Spinal cord (tissue), 10 donors: ENCODE results near the gene SARS2. TPM values are rescaled to one million over a fixed set of nuclear protein-coding genes. Genes with fewer than 3 reads are reported as not detected.
"Not testable (repeated sequence)": the region's sequence is repeated elsewhere in the genome, so short reads cannot be mapped to it uniquely, and the experiment has no call there.

Experiments used
- DNase-seq, 6 donors: peaks; one replicate each; pipeline versions ENCODE4 v3.0.0 to v3.0.0-alpha.2; 2013 to 2015; ENCODE audit warnings: low spot score in 6 of 6, low read depth in 4 of 6
- H3K27ac ChIP-seq: one replicate; pipeline ENCODE4 v1.5.1; 2013; ENCODE audit warnings: low read depth, low read length, control low read depth
- H3K27me3 ChIP-seq: one replicate; pipeline ENCODE4 v1.6.1; 2013; ENCODE audit warnings: low read length; ENCODE audit not compliant: control insufficient read depth, insufficient read depth
- H3K36me3 ChIP-seq: one replicate; pipeline ENCODE4 v1.6.1; 2013; ENCODE audit warnings: low read length; ENCODE audit not compliant: control insufficient read depth, insufficient read depth
- H3K4me1 ChIP-seq: one replicate; pipeline ENCODE4 v1.6.1; 2013; ENCODE audit warnings: low read length; ENCODE audit not compliant: control insufficient read depth, insufficient read depth
- H3K4me3 ChIP-seq: one replicate; pipeline ENCODE4 v1.5.1; 2013; ENCODE audit warnings: low read depth, low read length, control low read depth
- H3K9me3 ChIP-seq: one replicate; pipeline ENCODE4 v1.6.1; 2013; ENCODE audit warnings: low read length; ENCODE audit not compliant: control insufficient read depth, insufficient read depth
- WGBS: methylation state at CpG from one replicate; pipeline ENCODE4 v1.1.5; 2013; ENCODE audit warnings: missing lambda C conversion rate; ENCODE audit not compliant: insufficient coverage; 5-methylcytosine and 5-hydroxymethylcytosine counted together
- polyA plus RNA-seq, 2 donors: library from polyadenylated mRNA; unstranded; fragments of 120-200 nt; gene quantifications; one replicate each; pipeline ENCODE4 v1.2.1, GENCODE V29; 2013; ENCODE audit not compliant: insufficient read length in 2 of 2
- total RNA-seq, 2 donors: library from RNA; depleted of rRNA in 1 of 2; stranded (reverse); fragments of 120-200 nt in 1 of 2; fragments of >200 nt in 1 of 2; gene quantifications; one replicate each; pipeline versions ENCODE4 v1.2.3 to v1.2.4, GENCODE V29; 2013 to 2014
- donor health status: healthy.

The SARS2 gene
- total and polyA plus RNA-seq, 4 donors = 8.1 to 47.7 (median 26.9) TPM

DNA sequence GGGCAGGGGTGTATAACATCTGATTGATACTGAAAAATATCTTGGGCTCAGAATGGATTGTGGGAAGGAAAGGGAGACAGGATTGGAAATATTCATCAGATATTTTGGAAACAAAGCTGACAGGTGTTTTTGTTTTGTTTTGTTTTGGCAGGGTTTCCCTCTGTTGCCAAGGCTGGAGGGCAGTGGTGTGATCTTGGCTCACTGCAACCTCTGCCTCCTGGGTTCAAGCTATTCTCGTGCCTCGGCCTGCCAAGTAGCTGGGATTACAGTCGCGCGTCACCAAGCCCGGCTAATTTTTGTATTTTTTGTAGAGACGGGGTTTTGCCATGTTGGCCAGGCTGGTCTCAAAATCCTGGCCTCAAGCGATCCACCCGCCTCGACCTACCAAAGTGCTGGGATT, 57.2 kb downstream of the SARS2 start:
- H3K27ac ChIP-seq = not testable (repeated sequence)

DNA sequence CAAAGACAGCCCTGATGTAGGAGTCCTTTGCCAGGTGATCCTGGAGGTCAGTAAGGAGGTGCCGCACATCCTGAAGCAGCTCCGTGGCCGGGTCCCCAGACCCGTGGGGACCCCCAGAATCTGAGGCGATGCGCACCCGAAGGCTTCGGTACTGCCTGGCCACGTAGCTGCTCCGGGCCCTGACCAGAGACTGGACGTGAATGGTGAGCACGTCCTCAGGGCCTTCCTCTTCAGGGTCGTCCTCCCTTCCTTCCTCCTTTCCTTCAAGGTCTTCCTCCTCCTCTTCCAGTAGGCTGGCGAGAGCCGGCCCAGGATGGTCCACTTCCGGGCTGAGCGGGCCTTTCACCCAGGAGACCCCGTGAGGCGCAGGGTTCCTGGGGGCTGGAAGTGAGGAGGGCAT, 60.0 kb downstream of the SARS2 start:
- Histone ChIP-seq H3K27ac (no peak overlapping the region), H3K27me3 (no peaks in the 10 kb centered on the region), H3K9me3 (no peaks in the 10 kb centered on the region), H3K4me3 (no peak overlapping the region), H3K36me3 (peaks cover 9% of the 10 kb centered on the region), H3K4me1 (peaks cover 17% of the 10 kb centered on the region)
- 89% methylated on average over 14 of the region's 19 CpGs for WGBS
- no peak for DNase-seq

More for the DNA sequence above, 57.2 kb downstream of the SARS2 start:
- not testable (repeated sequence) for H3K27me3 ChIP-seq, DNase-seq, H3K9me3 ChIP-seq, H3K4me3 ChIP-seq
- 93% methylated on average over 10 of the region's 10 CpGs for WGBS
- H3K36me3 ChIP-seq = peaks cover 22% of the 10 kb centered on the region
- H3K4me1 ChIP-seq = peaks cover 18% of the 10 kb centered on the region

DNA sequence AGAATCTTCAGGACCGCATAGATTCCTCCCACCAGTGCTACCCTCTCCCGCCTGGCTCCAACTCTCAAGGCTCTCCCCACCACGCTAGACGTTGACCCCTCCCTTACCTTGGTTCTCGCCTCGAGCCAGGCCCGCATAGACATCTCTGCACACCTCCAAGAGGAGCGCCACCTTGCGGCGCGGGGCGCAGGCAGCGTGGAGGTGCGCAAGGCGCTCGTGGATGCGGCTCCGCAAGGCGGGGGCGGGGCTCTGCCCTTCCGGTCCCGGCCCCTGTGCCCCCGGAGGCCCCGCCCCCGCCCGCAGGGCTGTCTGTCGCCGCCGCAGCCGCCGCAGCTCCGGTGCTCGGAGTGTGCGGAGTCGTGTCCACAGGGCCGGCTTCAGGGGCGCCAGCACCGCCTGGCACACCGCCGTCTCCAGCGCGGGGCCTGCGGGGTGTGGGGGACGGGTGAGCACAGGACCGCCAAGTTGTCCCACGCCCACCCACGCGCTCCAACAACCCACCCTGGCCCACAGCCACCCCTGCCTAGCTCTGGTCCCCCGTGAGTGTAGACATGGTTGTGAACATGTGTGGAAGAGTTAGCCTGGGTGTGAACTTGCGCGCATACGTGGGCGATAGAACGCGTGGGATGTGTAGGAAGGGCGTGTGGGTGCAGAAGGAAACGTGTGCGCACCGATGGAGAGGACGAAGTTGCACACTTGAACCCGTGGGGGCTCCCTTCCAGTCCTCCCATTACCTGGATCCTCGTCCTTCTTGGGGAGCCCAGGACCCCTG, 60.5 kb downstream of the SARS2 start:
- Histone ChIP-seq H3K4me1 (peaks cover 17% of the 10 kb centered on the region), H3K9me3 (no peaks in the 10 kb centered on the region), H3K4me3 (peak overlapping the region; percentile 56), H3K27ac (no peak overlapping the region), H3K36me3 (peaks cover 9% of the 10 kb centered on the region), H3K27me3 (no peaks in the 10 kb centered on the region)
- 13% methylated on average over 54 of the region's 62 CpGs for WGBS
- DNase-seq = peak in 3 of 6 donors; percentile 35 to 91 (median 79)

DNA sequence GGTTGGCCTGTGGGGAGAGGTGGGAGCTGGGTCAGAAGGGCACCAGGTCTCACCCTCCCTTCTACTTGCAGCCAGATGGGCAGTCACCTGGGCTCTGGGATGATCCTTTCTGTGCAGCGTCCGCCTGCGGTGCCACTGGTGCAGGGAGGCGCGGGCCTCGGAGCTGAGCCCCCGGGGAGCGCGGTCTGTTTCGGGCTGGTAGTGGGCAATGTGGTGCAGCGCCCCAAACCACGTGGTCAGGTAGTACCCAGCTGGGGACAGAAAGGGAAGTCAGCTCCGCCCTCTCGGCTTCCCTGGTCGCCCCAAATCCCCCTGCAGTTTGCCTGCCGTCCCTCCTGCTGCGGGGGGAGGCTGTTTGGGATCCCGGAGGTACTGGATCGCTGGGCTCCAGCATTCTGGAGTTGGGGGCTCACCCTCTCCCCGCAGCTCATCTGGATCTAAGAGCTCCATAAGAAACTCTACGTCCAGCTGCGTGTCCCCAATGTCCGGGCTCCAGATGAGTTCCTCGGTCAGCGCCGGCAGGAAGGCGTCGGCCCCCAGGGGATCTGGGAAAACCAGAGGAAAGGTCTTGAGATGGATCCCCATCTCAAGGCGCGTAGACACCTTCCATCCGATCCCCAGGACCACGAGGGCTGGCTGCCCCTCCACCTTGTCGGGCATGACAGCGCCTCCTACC, 61.3 kb downstream of the SARS2 start:
- WGBS = 3% methylated on average over 31 of the region's 34 CpGs
- Histone ChIP-seq H3K4me3 (peak overlapping the region; percentile 56), H3K9me3 (no peaks in the 10 kb centered on the region), H3K27ac (no peak overlapping the region), H3K27me3 (no peaks in the 10 kb centered on the region), H3K4me1 (peaks cover 17% of the 10 kb centered on the region), H3K36me3 (peaks cover 9% of the 10 kb centered on the region)
- DNase-seq = peak in 1 of 6 donors; percentile 57

DNA sequence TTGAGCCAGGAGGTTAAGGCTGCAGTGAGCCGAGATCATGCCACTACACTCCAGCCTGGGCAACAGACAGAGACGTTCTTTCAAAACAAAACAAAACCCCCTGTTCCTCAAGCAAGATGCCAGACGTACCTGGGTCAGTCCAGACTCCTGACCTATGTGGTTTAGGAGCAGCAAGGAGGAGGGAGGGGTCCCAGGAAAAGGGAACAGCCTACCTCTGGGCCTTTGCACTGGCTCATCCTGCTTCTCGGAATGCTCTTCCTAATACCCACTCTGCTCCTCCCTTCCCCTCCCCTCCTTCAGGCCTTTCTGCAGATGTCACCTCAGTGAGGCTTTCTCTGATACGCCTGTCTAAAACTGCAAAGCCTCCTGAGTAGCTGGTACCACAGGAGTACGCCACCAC, 62.0 kb downstream of the SARS2 start:
- DNase-seq = no peak
- peaks cover 17% of the 10 kb centered on the region for H3K4me1 ChIP-seq
- H3K27me3 ChIP-seq = no peaks in the 10 kb centered on the region
- H3K4me3 ChIP-seq = no peak overlapping the region
- no peaks in the 10 kb centered on the region for H3K9me3 ChIP-seq
- no peak overlapping the region for H3K27ac ChIP-seq
- H3K36me3 ChIP-seq = peaks cover 9% of the 10 kb centered on the region
- WGBS = 86% methylated on average over 2 of the region's 6 CpGs

DNA sequence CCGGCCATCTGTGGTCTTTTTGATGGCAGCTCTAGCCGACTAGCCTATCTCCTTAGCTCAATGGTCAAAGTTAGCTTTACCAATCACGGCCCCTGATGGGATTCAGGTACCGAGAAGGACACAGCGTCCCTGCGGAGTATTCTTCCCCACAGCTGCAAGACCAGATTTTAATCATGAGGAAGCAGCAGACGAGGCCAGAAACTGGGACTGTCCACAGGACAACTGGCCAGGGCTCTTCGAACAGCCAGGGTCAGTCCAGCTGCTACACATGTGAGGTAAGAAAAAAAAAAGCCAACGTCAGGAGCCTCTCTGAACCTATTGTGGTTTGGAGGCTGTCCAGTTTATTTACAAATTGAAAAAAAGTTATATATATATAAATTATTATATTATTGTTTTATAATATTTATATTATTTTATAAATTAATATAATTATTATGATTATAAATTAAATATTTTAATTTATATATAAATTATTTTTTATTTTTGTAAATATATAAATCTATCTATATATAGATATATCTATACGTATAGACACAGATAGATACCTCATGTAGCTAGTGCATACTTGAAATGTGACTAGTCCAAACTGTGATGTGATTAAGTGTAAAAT, 63.3 kb downstream of the SARS2 start:
- H3K36me3 ChIP-seq = peaks cover 9% of the 10 kb centered on the region
- H3K9me3 ChIP-seq = no peaks in the 10 kb centered on the region
- peaks cover 25% of the 10 kb centered on the region for H3K4me1 ChIP-seq
- no peak overlapping the region for H3K4me3 ChIP-seq
- DNase-seq = no peak
- no peak overlapping the region for H3K27ac ChIP-seq
- no peaks in the 10 kb centered on the region for H3K27me3 ChIP-seq
- WGBS = 85% methylated on average over 5 of the region's 10 CpGs

Other genes starting within 250 kb of the SARS2 start
- 1 to 10 TPM in 1 of 2 donors, under 1 TPM in 1; 0.69 to 1.1 TPM for gene CAPN12, start 186.3 kb downstream of the SARS2 start, total RNA-seq
- 1 to 10 TPM; 2.5 to 2.8 TPM for gene CAPN12, start 186.3 kb downstream of the SARS2 start, polyA plus RNA-seq
- under 1 TPM in 1 of 2 donors, not detected in 1; 0.72 TPM for gene LGALS7, start 157.2 kb downstream of the SARS2 start, total RNA-seq
- gene LGALS7, start 157.2 kb downstream of the SARS2 start, polyA plus RNA-seq = 1 to 10 TPM in 1 of 2 donors, not detected in 1; 1.4 TPM
- gene LGALS7B, start 141.6 kb downstream of the SARS2 start, total RNA-seq = 1 to 10 TPM in 1 of 2 donors, not detected in 1; 1.9 TPM
- gene LGALS7B, start 141.6 kb downstream of the SARS2 start, polyA plus RNA-seq = 1 to 10 TPM in 1 of 2 donors, not detected in 1; 2.6 TPM
- gene LGALS4, start 117.8 kb downstream of the SARS2 start, total RNA-seq = 1 to 10 TPM in 1 of 2 donors, under 1 TPM in 1; 0.89 to 1.0 TPM
- 1 to 10 TPM; 1.8 to 2.0 TPM for gene LGALS4, start 117.8 kb downstream of the SARS2 start, polyA plus RNA-seq
- 10 to 100 TPM; 31.1 to 49.4 TPM for gene ECH1, start 99.0 kb downstream of the SARS2 start, total RNA-seq
- gene ECH1, start 99.0 kb downstream of the SARS2 start, polyA plus RNA-seq = 100 to 1,000 TPM; 123 to 142 TPM
- 100 to 1,000 TPM; 214 to 274 TPM for gene HNRNPL, start 80.8 kb downstream of the SARS2 start, total RNA-seq
- 100 to 1,000 TPM; 312 to 338 TPM for gene HNRNPL, start 80.8 kb downstream of the SARS2 start, polyA plus RNA-seq
- 10 to 100 TPM in 1 of 2 donors, 1 to 10 TPM in 1; 8.7 to 11.7 TPM for gene RINL, start 52.5 kb downstream of the SARS2 start, total RNA-seq
- 10 to 100 TPM; 22.5 to 28.2 TPM for gene RINL, start 52.5 kb downstream of the SARS2 start, polyA plus RNA-seq
- 100 to 1,000 TPM; 277 to 339 TPM for gene SIRT2, start 31.1 kb downstream of the SARS2 start, total RNA-seq
- 100 to 1,000 TPM; 652 to 771 TPM for gene SIRT2, start 31.1 kb downstream of the SARS2 start, polyA plus RNA-seq
- gene NFKBIB, start 30.8 kb downstream of the SARS2 start, total RNA-seq = 10 to 100 TPM in 1 of 2 donors, 1 to 10 TPM in 1; 5.6 to 11.2 TPM
- gene NFKBIB, start 30.8 kb downstream of the SARS2 start, polyA plus RNA-seq = 10 to 100 TPM; 14.3 to 14.8 TPM
- gene CCER2, start 18.6 kb downstream of the SARS2 start, total RNA-seq = 1 to 10 TPM in 1 of 2 donors, under 1 TPM in 1; 0.89 to 1.9 TPM
- gene CCER2, start 18.6 kb downstream of the SARS2 start, polyA plus RNA-seq = 1 to 10 TPM; 3.6 to 3.7 TPM
- 10 to 100 TPM; 18.7 to 21.9 TPM for gene MRPS12, start 181 bp upstream of the SARS2 start, total RNA-seq
- gene MRPS12, start 181 bp upstream of the SARS2 start, polyA plus RNA-seq = 10 to 100 TPM; 25.8 to 26.9 TPM
- gene FBXO17, start 45.0 kb upstream of the SARS2 start, total RNA-seq = 10 to 100 TPM in 1 of 2 donors, 1 to 10 TPM in 1; 7.7 to 20.8 TPM
- gene FBXO17, start 45.0 kb upstream of the SARS2 start, polyA plus RNA-seq = 10 to 100 TPM; 13.2 to 18.0 TPM
- gene FBXO27, start 101.8 kb upstream of the SARS2 start, total RNA-seq = 1 to 10 TPM; 6.4 to 8.7 TPM
- gene FBXO27, start 101.8 kb upstream of the SARS2 start, polyA plus RNA-seq = 10 to 100 TPM; 32.7 to 39.1 TPM
- under 1 TPM in 1 of 2 donors, not detected in 1; 0.10 TPM for gene ACP7, start 153.6 kb upstream of the SARS2 start, total RNA-seq
- gene ACP7, start 153.6 kb upstream of the SARS2 start, polyA plus RNA-seq = under 1 TPM; 0.27 to 0.35 TPM
- gene PAK4, start 195.0 kb upstream of the SARS2 start, total RNA-seq = 10 to 100 TPM in 1 of 2 donors, 1 to 10 TPM in 1; 3.0 to 10.1 TPM
- gene PAK4, start 195.0 kb upstream of the SARS2 start, polyA plus RNA-seq = 10 to 100 TPM; 34.0 to 39.4 TPM